ENCODE measurements around the gene NKX2-1.

NKX2-1 gene

DNA sequence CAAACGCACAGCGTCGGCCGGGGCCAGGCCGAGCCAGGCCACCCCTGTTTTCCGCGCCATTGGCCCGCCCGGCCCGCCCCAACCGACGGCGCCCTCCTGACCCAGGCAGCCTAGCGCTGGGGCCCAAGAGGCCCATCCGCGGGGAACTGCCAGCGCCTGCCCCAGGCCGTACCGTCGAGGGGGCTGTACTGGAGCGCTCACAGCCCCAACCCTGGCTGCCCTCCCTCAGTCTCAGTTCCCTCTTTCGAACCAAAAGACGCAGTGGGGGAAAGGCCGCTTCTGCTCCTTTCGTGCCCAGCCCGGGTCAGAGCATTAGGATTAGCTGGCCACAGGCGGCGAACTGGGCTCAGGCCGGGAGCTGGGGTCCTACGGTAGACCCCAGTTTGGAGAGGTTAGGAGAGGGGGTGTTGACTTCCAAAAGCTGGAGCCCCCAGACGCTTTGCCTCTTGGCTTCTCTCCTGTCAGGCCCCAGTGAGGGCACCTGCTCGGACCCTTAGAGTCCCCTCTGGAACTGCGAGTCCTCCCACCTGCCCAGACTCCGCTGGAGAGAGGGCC is 1.9 kb downstream of the NKX2-1 start:
- FAIRE-seq = no peak

DNA sequence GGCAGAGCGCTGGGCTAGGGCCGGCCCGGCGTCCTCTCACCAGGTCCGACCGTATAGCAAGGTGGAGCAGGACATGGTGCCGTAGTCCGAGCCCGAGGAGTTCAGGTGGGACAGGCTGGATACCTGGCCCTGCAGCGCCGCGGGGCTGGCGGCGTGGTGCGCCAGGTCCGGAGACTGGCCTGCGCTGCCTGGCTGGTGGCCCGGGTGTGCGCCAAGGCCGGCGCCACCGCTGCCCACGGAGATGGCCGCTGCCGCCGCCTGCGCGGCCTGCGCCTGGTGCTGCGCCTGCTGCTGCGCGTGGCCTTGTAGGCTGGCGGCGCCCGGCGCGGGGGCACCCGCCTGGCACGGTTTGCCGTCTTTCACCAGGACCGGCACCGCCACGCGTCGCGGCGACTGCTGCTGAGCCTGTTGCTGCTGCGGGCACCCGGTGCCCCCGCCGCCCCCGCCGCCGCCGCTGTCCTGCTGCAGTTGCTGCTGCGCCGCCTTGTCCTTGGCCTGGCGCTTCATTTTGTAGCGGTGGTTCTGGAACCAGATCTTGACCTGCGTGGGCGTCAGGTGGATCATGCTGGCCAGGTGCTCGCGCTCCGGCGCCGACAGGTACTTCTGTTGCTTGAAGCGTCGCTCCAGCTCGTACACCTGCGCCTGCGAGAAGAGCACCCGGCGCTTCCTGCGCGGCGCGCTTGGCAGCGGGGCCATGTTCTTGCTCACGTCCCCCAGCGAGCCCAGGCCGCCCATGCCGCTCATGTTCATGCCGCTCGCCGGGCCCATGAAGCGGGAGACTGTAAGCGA is 2.6 kb downstream of the NKX2-1 start:
- FAIRE-seq = no peak
- DNase-seq (ENCODE audit: low spot score) = no peak

More for the DNA sequence above, 1.9 kb downstream of the NKX2-1 start:
- DNase-seq (ENCODE audit: low spot score) = no peak

DNA sequence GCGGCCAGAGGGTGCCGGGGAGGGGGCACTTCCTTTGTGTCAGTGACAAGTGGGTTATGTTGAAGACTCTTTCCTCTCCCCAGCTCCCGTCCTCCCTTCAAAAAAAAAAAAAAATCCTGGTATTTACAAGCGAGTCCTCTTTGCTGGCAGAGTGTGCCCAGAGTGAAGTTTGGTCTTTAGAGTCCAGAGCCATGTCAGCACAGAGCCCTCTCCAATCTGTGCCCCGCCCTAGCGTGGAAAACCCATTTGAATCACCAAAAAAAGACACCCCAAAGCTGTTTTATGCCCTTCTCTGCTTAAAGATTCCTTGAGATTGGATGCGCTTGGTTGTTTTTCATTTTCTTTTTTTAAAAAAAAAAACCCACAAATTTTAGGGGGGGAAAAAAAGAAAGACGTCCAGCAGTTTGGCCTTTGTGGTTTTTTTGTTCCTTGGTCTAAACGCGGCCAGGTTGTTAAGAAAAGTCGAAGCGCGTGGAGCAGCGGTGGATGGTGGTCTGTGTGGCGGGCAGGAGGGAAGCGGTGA is 3.3 kb downstream of the NKX2-1 start:
- DNase-seq (ENCODE audit: low spot score) (no peak), FAIRE-seq (no peak)

DNA sequence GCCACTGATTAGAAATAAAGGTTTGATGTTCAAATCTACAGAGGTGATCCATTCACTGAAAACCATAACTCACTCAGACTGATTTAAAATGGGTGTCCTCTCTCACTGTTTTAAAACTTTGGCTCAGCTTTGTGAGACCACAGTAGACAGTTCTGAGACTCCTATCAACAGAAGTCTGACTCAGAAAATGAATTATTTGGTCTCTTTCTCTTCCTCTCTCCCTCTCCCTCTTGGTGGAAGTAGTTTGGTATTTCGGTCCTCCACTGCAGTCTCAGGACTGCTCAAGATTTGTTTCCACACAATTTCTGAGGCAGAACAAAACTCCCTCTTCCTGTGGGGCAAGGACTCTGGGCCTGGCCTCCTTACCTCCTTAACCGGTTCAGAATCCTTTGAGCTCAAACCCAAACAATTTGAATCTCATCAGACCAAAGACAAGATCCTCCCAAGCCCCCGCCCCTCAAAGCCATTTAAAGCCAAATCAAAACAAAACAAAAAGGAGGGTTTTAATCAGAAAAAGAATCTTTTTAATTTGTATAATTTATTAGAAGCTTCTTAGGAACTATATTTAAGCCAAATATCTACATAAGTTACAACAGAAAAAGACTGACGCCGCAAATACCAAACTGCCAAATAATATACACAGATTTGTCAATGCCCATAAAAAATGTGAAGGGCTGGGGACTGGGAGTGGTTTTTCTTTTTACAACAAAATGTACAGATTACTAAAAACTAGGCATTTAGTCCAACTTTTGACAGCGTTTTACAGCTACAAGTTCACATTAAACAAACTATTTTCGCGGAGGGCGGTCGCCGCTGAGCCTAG is 3.9 kb downstream of the NKX2-1 start:
- no peak for FAIRE-seq
- DNase-seq (ENCODE audit: low spot score) = no peak

DNA sequence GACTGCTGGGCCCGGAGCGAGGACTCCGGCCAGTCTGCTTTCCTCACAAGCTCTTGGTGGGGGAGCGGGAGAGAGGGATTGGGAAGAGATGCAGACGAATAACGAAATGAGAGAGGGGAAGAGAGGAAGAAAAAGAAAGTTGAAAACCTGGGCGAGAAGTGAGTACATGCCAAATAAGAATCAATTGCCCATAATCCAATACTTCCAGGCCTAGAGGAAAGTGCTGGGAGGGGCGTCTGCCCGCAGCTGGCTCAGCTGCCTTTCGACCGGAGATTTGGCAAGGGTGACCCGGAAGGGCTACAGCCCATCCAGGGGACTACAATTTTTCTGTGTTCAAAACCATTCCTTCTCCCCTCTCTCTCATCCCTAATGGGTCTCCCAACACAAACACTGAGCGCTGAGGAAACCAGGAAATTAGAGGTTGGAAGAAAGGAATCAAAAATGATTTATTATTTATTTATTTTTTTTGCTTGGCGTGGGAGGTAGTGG is 4.9 kb downstream of the NKX2-1 start:
- FAIRE-seq (no peak), DNase-seq (ENCODE audit: low spot score) (no peak)

DNA sequence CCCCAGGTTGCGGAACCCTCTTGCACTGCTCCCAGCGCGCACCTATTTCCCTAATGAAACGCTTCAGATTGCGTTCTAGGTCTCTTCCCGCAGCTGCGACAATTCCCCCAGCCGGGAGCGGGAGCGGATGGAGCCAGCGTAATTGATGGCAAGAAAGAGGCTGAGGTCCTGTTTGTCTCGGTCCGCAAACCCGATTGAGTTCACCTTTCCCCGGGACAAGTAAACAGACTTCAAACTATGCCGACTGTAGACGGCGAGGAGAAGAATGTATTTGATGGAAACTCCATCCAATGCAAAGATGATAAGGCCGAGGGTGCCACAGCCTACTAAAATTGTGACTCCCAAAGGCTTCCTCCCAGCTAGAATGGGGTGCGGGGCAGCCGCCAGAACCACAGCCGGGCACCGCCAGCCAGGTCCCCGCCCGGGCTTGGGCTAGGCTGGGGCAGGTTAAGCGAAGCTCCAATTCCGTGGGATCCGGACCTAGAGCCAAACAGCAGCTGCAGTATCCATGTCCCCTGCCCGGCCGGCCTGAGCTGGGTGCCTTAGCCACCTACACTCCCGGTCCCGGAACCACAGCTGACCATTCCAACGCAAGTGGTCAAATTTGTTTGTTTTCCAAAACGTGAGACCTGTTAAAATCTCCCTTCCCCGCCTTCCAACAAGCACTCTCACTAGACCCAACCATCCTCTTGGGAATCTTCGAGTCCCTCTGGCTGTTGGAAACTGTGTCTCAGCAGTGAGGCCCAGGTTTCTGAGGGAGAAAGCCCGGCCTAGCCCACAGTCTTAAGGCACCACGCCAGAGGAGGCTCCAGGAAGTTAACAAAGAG is 5.5 kb downstream of the NKX2-1 start:
- FAIRE-seq = no peak
- DNase-seq (ENCODE audit: low spot score) = no peak

DNA sequence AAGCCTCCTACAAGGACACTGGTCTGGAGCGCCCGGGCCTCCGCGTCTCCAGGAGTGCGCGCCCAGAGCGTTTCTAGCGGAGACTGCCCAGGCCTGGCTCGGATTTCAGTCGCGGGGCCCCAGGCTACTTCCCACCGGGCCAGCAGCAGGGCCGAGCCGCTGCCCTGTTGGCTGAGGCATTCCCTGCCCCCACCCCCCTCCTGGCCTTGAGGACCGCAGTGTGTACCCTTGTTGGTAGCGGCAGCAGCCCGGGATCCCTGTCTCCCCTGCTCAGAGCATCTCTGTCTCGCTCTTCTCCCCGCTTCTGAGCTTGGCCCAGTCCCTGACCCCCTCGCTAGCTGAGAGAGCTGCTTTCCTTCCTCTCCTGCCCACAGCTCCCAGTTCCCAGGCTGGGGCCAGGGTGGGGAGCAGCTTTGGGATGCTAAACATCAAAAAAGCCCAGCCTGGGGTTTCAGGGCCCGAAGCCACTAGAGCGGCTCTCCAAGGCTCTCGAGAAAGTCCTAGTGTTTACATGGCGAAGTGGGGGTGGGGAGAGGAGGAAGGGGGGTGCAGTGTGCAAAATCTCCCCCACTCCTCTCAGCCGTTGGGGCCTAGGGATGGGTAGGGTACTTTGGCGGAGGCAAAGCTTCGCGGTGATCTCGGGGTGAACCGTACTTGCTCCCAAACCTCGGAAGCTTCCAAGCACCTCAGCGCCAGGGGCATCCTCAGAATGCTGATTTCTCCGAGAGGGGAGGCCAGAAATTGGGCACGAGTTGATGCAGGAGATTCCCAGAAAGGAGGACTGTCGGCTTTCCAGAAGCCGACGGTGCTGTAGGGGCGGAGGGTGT is 6.4 kb downstream of the NKX2-1 start:
- FAIRE-seq = no peak
- no peak for DNase-seq (ENCODE audit: low spot score)

DNA sequence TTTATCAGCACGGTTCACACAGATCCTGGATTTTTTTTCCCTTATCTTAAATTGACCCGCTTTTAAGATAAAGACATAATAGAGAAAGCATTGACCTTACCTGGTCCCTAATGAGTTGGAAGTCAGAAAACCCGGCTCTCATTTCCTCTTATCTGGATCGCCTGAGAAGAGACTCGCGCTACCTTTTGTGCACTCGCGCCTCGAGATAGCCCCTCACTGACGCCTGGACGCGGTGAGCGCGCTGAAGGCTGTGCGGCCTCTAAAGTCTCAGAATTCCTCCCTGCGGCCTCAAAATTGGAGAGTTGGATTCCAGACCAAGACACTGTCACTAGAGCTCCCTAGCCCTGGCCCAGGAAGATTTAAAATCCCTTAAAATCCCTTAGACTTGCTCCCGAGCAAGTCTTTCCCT is 7.0 kb downstream of the NKX2-1 start:
- DNase-seq (ENCODE audit: low spot score) (no peak), FAIRE-seq (no peak)

DNA sequence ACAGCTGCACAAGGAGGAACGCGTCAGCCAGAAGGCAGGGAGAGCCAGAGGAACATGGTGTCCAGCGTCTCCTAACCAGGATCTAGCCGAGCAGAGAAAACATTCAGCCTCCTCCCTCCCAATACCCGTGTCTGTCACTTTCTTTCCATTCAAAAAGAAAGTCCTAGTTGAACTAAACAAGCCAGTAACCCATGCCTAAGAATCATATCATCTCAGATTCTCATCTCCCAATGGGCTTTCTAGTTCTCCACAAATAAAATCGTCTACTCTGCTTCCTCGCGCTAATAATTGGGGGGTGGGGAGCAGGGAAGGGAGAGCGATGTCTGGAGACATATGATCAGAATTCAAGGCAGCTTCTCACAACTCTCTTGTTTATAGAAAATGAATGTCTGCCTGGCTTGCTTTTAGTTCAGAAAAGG is 7.4 kb downstream of the NKX2-1 start:
- DNase-seq (ENCODE audit: low spot score) = no peak

DNA sequence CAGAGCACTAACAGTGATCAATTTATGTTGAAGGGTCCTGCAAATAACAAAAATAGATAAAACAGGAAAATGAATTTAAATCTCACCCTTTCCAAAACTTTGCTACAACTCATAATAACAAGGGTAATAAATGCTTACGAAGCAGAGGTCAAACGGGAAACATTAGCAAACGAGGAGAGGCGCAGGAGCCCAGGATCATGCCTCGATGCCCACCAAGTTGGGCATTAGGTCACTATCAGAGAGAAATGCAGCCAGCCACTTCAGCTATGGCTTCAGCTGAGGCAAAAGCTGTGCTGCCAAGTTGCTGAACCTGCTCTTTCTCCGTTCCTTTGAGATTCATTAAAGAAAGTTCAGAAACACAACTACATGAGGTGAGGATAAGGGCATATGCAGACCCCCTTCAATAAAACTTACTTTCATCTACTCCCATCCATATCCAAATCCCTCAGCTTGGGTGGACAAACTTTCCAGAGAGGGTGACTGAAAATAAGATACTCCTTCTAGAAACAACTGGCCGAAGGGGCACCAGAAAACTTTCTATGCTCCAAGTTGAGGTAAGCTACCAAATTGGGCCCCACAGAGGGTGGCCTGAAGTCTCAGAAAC is 7.9 kb downstream of the NKX2-1 start:
- FAIRE-seq (no peak), DNase-seq (ENCODE audit: low spot score) (no peak)

More for the DNA sequence above, 7.4 kb downstream of the NKX2-1 start:
- FAIRE-seq = no peak

DNA sequence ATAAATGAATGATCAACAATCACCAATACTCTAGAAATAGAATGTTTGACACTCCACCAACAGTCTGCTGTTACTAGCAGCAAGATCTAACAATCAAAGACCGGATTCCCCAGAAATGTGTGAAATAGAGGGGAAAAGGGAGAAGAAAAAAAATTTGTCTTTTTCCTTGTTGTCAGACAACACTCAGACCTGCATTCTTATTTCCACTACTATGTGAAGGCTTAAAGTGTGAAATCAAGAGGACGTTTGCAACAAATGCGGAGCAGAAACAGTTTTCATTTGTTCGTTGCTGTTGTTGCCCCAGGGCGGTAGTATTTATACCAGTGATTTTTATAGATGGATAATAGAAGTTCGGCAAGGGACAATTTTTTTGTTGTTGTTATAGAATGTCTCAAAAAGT is 9.2 kb downstream of the NKX2-1 start:
- no peak for DNase-seq (ENCODE audit: low spot score)
- no peak for FAIRE-seq

DNA sequence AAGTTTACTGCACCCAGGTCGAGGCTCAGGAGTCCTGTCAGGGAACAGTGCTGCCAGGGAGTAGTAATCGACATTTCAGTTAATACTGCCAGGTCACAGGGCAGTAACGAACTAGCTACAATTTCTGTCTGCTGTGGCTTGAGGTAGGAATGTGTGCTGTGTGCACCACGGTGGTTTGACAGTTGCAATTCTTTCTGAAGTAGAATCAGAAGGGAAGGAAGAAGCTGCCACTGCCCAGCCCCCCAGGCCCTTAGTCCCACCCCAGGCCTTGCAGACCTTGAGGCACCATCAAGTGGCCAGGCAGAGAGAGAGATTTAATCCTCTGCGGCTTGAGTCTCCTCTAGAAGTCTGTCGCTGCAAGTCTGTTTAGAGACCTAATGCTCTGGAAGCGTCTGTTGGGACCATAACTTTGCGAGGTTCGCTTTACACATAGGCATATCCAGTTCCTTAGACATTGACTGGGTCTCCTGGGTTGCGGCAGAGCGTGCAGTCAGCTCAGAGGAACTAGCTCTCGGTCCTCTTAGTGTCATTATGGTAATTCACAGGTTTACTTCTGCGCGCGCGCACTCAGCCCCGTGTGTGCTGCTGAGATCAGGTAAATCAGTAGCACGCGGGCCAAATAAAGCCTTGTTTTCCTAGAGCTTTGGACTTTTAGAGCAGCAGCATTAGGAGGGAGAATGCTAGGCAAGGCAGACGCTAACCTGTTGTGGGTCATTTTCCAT is 9.8 kb downstream of the NKX2-1 start:
- DNase-seq (ENCODE audit: low spot score) = no peak
- FAIRE-seq = no peak

DNA sequence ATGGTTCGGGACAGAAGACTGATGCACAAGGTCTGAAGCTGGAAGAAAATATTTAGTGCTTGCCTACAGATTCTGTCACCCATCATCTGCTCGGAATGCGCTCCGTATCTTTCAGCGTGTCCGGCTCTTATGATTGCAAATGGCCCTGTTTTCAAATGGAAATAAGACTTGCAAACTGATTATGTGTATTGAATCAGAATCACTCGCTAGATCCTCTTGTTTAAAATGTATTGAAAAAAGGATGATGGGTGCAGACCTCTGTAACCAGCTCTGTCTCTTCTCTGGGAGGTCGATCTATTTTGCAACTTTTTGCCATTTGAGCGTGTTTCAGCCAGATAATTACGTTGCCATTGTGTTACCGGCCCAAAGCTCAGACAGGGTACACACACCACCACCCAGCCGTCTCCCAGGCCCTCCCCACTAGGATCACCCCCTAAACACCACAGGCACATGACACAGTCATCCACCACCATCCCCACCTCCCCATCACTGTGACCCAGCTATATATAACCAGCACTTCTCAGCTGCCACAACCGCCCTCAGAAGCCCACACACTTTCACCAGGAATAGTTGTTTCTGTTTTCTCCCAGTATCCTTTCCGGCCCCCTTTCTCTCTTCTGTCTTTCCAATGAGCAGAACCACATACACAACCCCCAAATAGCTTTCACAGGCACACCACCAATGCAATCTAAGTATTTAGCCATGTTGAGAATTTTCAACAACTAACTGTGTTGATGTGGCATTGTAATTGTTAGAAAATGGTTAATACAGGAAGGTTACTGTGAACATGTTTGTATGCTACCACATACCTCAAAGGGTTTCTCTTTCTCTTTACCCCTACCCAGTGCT is 10.7 kb downstream of the NKX2-1 start:
- FAIRE-seq (no peak), DNase-seq (ENCODE audit: low spot score) (no peak)

DNA sequence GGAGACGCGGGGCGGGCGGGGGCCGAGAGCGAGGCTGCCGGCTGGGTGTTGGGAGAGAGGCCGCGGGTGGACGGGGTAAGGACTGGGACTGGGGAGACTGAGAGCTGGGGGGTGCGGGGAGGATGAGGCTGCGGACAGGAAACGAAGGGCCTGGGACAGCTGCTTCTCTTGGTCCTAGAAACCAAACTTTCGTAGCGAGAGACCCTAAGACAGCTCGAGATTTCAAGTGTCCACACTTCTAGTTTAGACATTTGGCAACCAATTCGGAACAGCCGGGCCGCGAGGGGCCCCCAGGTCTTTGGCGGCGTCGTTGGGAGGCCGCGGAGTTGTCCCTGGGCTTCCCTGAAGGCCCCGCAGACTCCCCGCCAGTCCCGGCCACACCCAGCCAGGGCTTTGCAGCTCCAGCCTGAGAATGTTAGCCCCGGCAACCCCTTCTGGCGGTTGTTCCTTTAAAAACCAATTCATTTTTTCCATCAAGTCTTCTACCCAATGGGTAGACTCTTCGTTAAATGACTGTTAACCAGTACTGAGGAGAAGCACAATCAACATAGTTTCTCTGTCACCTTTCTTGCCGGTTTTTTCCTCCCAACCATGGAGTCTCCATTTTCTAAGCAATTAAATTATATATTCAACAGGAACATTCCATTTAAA is 11.5 kb downstream of the NKX2-1 start:
- DNase-seq (ENCODE audit: low spot score) = no peak
- no peak for FAIRE-seq

DNA sequence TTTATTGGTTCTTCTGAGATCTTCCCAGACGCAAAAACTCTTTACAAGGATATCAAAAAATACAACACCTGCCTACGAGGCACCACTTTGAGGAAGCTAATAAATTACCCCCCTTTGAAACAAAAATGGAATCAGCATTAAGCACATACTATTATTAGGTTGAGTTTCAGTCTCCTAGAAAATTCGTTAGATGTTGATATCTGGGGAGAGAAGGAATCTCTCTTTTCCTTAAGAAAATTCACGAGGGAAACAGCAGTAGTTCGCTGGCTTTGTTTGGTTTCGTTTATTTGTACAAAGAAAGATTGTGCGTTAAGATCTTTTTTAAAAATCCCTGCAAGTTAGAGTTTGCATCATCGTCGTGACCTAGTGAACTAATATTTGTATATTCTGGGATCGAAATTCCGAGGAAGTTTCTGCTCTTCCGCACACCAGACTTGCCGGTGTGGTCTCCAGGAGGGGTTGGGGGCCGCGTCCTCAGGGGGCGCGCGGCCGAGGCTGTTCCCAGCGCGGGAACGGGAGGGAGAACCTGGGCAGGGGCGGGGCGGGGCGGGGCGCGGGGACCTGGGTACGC is 12.1 kb downstream of the NKX2-1 start:
- DNase-seq (ENCODE audit: low spot score) (no peak), FAIRE-seq (no peak)

DNA sequence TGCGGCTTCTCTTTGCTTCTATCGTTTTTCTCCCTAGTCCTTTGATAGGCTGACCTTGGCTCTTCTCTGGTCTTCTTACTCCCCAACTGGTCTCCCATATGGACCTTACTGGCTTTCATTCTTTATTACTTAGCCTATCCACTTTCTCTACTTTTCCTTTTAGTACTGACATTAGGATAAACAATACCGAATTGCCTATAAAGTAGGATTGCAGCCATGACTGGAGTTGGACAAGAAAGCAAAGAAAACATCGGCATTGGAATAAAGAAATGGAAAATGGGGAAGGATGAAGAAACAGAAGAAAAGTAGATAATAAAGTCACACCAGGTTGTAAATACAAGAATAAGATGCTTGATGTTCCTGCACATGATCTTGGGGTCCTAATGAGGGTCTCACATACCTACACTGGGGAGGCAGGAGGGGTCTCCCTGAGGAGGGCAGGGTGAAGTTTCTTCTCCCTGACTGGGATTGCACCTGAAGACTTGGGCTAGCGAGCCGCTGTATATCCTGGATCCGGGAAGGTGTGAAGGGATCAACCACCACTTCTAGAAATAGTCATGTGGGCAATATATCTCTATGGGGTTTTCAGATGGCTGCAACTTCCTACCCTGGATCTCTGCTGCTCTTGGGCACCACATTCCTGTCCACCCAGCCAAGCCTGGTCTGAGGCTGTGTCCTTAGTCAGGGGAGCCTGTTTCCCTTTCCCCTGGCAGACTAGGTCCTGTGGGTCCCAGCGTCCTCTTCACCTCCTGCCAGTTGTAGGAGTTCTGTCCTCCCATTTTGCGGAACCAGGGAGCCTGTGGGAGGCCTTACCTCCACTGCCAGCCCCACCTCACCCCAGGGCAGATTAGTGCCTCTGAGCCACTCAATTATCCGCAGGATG is 13.1 kb downstream of the NKX2-1 start:
- FAIRE-seq (no peak), DNase-seq (ENCODE audit: low spot score) (no peak)
